ENCODE measurements around the gene SHCBP1L.

- TF ChIP-seq EZH2 (IDR thresholded peaks at IDR 0.05; ENCODE audit: borderline replicate concordance, low read length): no peak
- no peak for TF ChIP-seq CTCF (IDR thresholded peaks at IDR 0.05; ENCODE audit: low read length)
These were observed 32.9 kb upstream of the SHCBP1L start for GRCh38 chr1:182985876-182986275.

All from OCI-LY1 (cell line).